H1 (cell line): ENCODE data around the gene MROH2A. TPM values are rescaled to one million over a fixed set of nuclear protein-coding genes. Genes with fewer than 3 reads are reported as not detected.

Source experiments
- POU5F1 ChIP-seq: IDR thresholded peaks from 2 replicates; pipeline ENCODE4 v1.6.1; 2011; ENCODE audit warnings: low read depth, mild to moderate bottlenecking, low read length, moderate library complexity
- RXRA ChIP-seq: IDR thresholded peaks from 2 replicates; pipeline ENCODE4 v1.6.1; 2011; ENCODE audit warnings: low read depth, mild to moderate bottlenecking, low read length, moderate library complexity; ENCODE audit not compliant: insufficient read depth
- SIX5 ChIP-seq: IDR thresholded peaks from 2 replicates; pipeline ENCODE4 v1.6.1; 2011; ENCODE audit warnings: mild to moderate bottlenecking, low read depth, low read length
- TAF7 ChIP-seq: optimal IDR thresholded peaks from 2 replicates; pipeline ENCODE3; 2011; ENCODE audit warnings: low read depth, mild to moderate bottlenecking, inconsistent platforms, low read length, moderate library complexity, borderline replicate concordance
- YY1 ChIP-seq: IDR thresholded peaks from 2 replicates; pipeline ENCODE4 v1.6.1; 2011; ENCODE audit warnings: low read depth, mild to moderate bottlenecking, low read length
- polyA plus RNA-seq, 7 experiments: library from polyadenylated mRNA; depleted of rRNA in 3 of 7; stranded (reverse) in 5 of 7; unstranded in 2 of 7; fragments of >200 nt in 5 of 7; fragments of 200-250 nt in 2 of 7; gene quantifications; 1 replicate in 5 of 7; 2 replicates in 1 of 7; 4 replicates in 1 of 7; pipeline versions ENCODE4 v1.2.1 to v1.2.3, GENCODE V29; 2011 to 2013; ENCODE audit warnings: missing spikeins in 2 of 7, mixed read lengths in 2 of 7
- total RNA-seq: library from RNA; stranded (reverse); fragmentation: NEBNext Ultra II Directional; extraction: Animal tissue kit (Norgen Biotek cat#: 25700); gene quantifications from 2 replicates; pipeline ENCODE4 v1.2.1, GENCODE V29; 2021

MROH2A gene
- total and polyA plus RNA-seq, 2 of the 8 experiments (the other 6 are each of a cell fraction or from before 2014, with no cell fraction given): not detected

- TF ChIP-seq POU5F1: no peak
- no peak for TF ChIP-seq YY1
- TF ChIP-seq SIX5: no peak
- no peak for TF ChIP-seq TAF7
- no peak for TF ChIP-seq RXRA
Measured at GRCh38 chr2:233821709-233822100, 43.6 kb downstream of the MROH2A start (continued).
